ENCODE results near the gene NUP50.

The NUP50 gene

GRCh38 chr22:45202333-45203149 lies 38.8 kb downstream of the NUP50 start:
- Histone ChIP-seq H3K36me3 (ENCODE audit: control insufficient read depth, insufficient read depth, low read length) (peaks cover 4% of the 10 kb centered on the region; the same call in 1 of the 2 replicates), H3K27me3 (ENCODE audit: control insufficient read depth, insufficient read depth, low read length) (no peaks in the 10 kb centered on the region), H3K4me3 (ENCODE audit: low read length) (no peak overlapping the region), H3K9me3 (ENCODE audit: control insufficient read depth, insufficient read depth, low read length) (no peaks in the 10 kb centered on the region), H3K4me1 (ENCODE audit: control insufficient read depth, insufficient read depth, low read length) (no peaks in the 10 kb centered on the region; the same call in 1 of the 2 replicates), H3K27ac (ENCODE audit: low read length) (no peak overlapping the region)
- WGBS (ENCODE audit: insufficient coverage, insufficient read length) = no CpG with 5 or more reads among the region's 36 CpGs
- no peak for DNase-seq (ENCODE audit: low read depth, low spot score)

- Histone ChIP-seq H3K36me3 (ENCODE audit: control insufficient read depth, insufficient read depth, low read length) (peaks cover 4% of the 10 kb centered on the region; the same call in 1 of the 2 replicates), H3K27me3 (ENCODE audit: control insufficient read depth, insufficient read depth, low read length) (no peaks in the 10 kb centered on the region), H3K4me1 (ENCODE audit: control insufficient read depth, insufficient read depth, low read length) (no peaks in the 10 kb centered on the region; the same call in 1 of the 2 replicates), H3K4me3 (ENCODE audit: low read length) (no peak overlapping the region), H3K9me3 (ENCODE audit: control insufficient read depth, insufficient read depth, low read length) (no peaks in the 10 kb centered on the region), H3K27ac (ENCODE audit: low read length) (no peak overlapping the region)
- no peak for DNase-seq (ENCODE audit: low read depth, low spot score)
- no CpG with 5 or more reads among the region's 40 CpGs for WGBS (ENCODE audit: insufficient coverage, insufficient read length)
Observed at GRCh38 chr22:45203150-45203951, 39.6 kb downstream of the NUP50 start.

GRCh38 chr22:45204241-45204640 lies 40.5 kb downstream of the NUP50 start:
- H3K4me1 ChIP-seq (ENCODE audit: control insufficient read depth, insufficient read depth, low read length) = no peaks in the 10 kb centered on the region; the same call in 1 of the 2 replicates
- WGBS (ENCODE audit: insufficient coverage, insufficient read length) = no CpG with 5 or more reads among the region's 13 CpGs
- H3K36me3 ChIP-seq (ENCODE audit: control insufficient read depth, insufficient read depth, low read length) = peaks cover 4% of the 10 kb centered on the region; the same call in 1 of the 2 replicates
- no peak for DNase-seq (ENCODE audit: low read depth, low spot score)
- H3K4me3 ChIP-seq (ENCODE audit: low read length) = no peak overlapping the region
- no peak overlapping the region for H3K27ac ChIP-seq (ENCODE audit: low read length)
- no peaks in the 10 kb centered on the region for H3K27me3 ChIP-seq (ENCODE audit: control insufficient read depth, insufficient read depth, low read length)
- no peaks in the 10 kb centered on the region for H3K9me3 ChIP-seq (ENCODE audit: control insufficient read depth, insufficient read depth, low read length)

GRCh38 chr22:45204819-45205218 lies 41.1 kb downstream of the NUP50 start:
- WGBS (ENCODE audit: insufficient coverage, insufficient read length) = no CpG with 5 or more reads among the region's 14 CpGs

GRCh38 chr22:45205276-45205925 lies 41.7 kb downstream of the NUP50 start:
- peaks cover 4% of the 10 kb centered on the region; the same call in 1 of the 2 replicates for H3K36me3 ChIP-seq (ENCODE audit: control insufficient read depth, insufficient read depth, low read length)
- no peak for DNase-seq (ENCODE audit: low read depth, low spot score)
- no CpG with 5 or more reads among the region's 20 CpGs for WGBS (ENCODE audit: insufficient coverage, insufficient read length)

More at GRCh38 chr22:45204819-45205218, 41.1 kb downstream of the NUP50 start:
- Histone ChIP-seq H3K27ac (ENCODE audit: low read length) (no peak overlapping the region), H3K9me3 (ENCODE audit: control insufficient read depth, insufficient read depth, low read length) (no peaks in the 10 kb centered on the region), H3K27me3 (ENCODE audit: control insufficient read depth, insufficient read depth, low read length) (no peaks in the 10 kb centered on the region), H3K4me3 (ENCODE audit: low read length) (no peak overlapping the region), H3K4me1 (ENCODE audit: control insufficient read depth, insufficient read depth, low read length) (peaks cover 1% of the 10 kb centered on the region), H3K36me3 (ENCODE audit: control insufficient read depth, insufficient read depth, low read length) (peaks cover 4% of the 10 kb centered on the region; the same call in 1 of the 2 replicates)
- no peak for DNase-seq (ENCODE audit: low read depth, low spot score)

GRCh38 chr22:45206233-45206632 lies 42.5 kb downstream of the NUP50 start:
- no peak for DNase-seq (ENCODE audit: low read depth, low spot score)
- no peaks in the 10 kb centered on the region for H3K9me3 ChIP-seq (ENCODE audit: control insufficient read depth, insufficient read depth, low read length)
- peaks cover 4% of the 10 kb centered on the region; the same call in 1 of the 2 replicates for H3K36me3 ChIP-seq (ENCODE audit: control insufficient read depth, insufficient read depth, low read length)
- H3K27me3 ChIP-seq (ENCODE audit: control insufficient read depth, insufficient read depth, low read length) = no peaks in the 10 kb centered on the region
- no CpG with 5 or more reads among the region's 6 CpGs for WGBS (ENCODE audit: insufficient coverage, insufficient read length)
- H3K27ac ChIP-seq (ENCODE audit: low read length) = no peak overlapping the region
- H3K4me3 ChIP-seq (ENCODE audit: low read length) = no peak overlapping the region
- H3K4me1 ChIP-seq (ENCODE audit: control insufficient read depth, insufficient read depth, low read length) = peaks cover 1% of the 10 kb centered on the region; the same call in 1 of the 2 replicates

More at GRCh38 chr22:45205276-45205925, 41.7 kb downstream of the NUP50 start:
- Histone ChIP-seq H3K9me3 (ENCODE audit: control insufficient read depth, insufficient read depth, low read length) (no peaks in the 10 kb centered on the region), H3K4me1 (ENCODE audit: control insufficient read depth, insufficient read depth, low read length) (peaks cover 1% of the 10 kb centered on the region; the same call in 1 of the 2 replicates), H3K27ac (ENCODE audit: low read length) (no peak overlapping the region), H3K4me3 (ENCODE audit: low read length) (no peak overlapping the region), H3K27me3 (ENCODE audit: control insufficient read depth, insufficient read depth, low read length) (no peaks in the 10 kb centered on the region)

- H3K36me3 ChIP-seq (ENCODE audit: control insufficient read depth, insufficient read depth, low read length) = peaks cover 4% of the 10 kb centered on the region; the same call in 1 of the 2 replicates
- WGBS (ENCODE audit: insufficient coverage, insufficient read length) = no CpG with 5 or more reads among the region's 13 CpGs
- H3K4me3 ChIP-seq (ENCODE audit: low read length) = no peak overlapping the region
- H3K4me1 ChIP-seq (ENCODE audit: control insufficient read depth, insufficient read depth, low read length) = peaks cover 1% of the 10 kb centered on the region
- no peak overlapping the region for H3K27ac ChIP-seq (ENCODE audit: low read length)
- DNase-seq (ENCODE audit: low read depth, low spot score) = no peak
- no peaks in the 10 kb centered on the region for H3K27me3 ChIP-seq (ENCODE audit: control insufficient read depth, insufficient read depth, low read length)
- H3K9me3 ChIP-seq (ENCODE audit: control insufficient read depth, insufficient read depth, low read length) = no peaks in the 10 kb centered on the region
Observed at GRCh38 chr22:45207533-45207932, 43.8 kb downstream of the NUP50 start.

- Histone ChIP-seq H3K27me3 (ENCODE audit: control insufficient read depth, insufficient read depth, low read length) (no peaks in the 10 kb centered on the region), H3K9me3 (ENCODE audit: control insufficient read depth, insufficient read depth, low read length) (no peaks in the 10 kb centered on the region), H3K36me3 (ENCODE audit: control insufficient read depth, insufficient read depth, low read length) (peaks cover 2% of the 10 kb centered on the region; the same call in 1 of the 2 replicates), H3K4me1 (ENCODE audit: control insufficient read depth, insufficient read depth, low read length) (peaks cover 1% of the 10 kb centered on the region), H3K27ac (ENCODE audit: low read length) (no peak overlapping the region), H3K4me3 (ENCODE audit: low read length) (no peak overlapping the region)
- DNase-seq (ENCODE audit: low read depth, low spot score) = no peak
- no CpG with 5 or more reads among the region's 24 CpGs for WGBS (ENCODE audit: insufficient coverage, insufficient read length)
Observed at GRCh38 chr22:45207981-45208664, 44.4 kb downstream of the NUP50 start.

- peaks cover 1% of the 10 kb centered on the region for H3K4me1 ChIP-seq (ENCODE audit: control insufficient read depth, insufficient read depth, low read length)
- no peak overlapping the region for H3K4me3 ChIP-seq (ENCODE audit: low read length)
- H3K27me3 ChIP-seq (ENCODE audit: control insufficient read depth, insufficient read depth, low read length) = no peaks in the 10 kb centered on the region
- H3K27ac ChIP-seq (ENCODE audit: low read length) = no peak overlapping the region
- no peaks in the 10 kb centered on the region for H3K36me3 ChIP-seq (ENCODE audit: control insufficient read depth, insufficient read depth, low read length)
- no peaks in the 10 kb centered on the region for H3K9me3 ChIP-seq (ENCODE audit: control insufficient read depth, insufficient read depth, low read length)
- no peak for DNase-seq (ENCODE audit: low read depth, low spot score)
- no CpG with 5 or more reads among the region's 10 CpGs for WGBS (ENCODE audit: insufficient coverage, insufficient read length)
Observed at GRCh38 chr22:45208696-45208992, 44.9 kb downstream of the NUP50 start.

Measured in iPS DF 6.9 (cell line).